Trophoblast cell (in vitro differentiated cells and primary cell): ENCODE data around the gene SIPA1L3.

Source experiments
- DNase-seq, 2 donors: peaks; one replicate each; pipeline ENCODE4 v3.0.0-alpha.2; 2016
- H2AFZ ChIP-seq: 2 replicates; pipeline ENCODE4 v1.6.1; 2013; ENCODE audit warnings: low read length, moderate library complexity, mild to moderate bottlenecking; ENCODE audit not compliant: insufficient read depth, poor library complexity
- H2AK5ac ChIP-seq: 2 replicates; pipeline ENCODE4 v1.6.1; 2013; ENCODE audit warnings: mild to moderate bottlenecking, low read length
- H2BK120ac ChIP-seq: 2 replicates; pipeline ENCODE4 v1.6.1; 2013; ENCODE audit warnings: low read length, mild to moderate bottlenecking, moderate library complexity; ENCODE audit not compliant: insufficient read depth, poor library complexity
- H2BK12ac ChIP-seq: 2 replicates; pipeline ENCODE4 v1.6.1; 2013; ENCODE audit warnings: mild to moderate bottlenecking, low read length, moderate library complexity
- H2BK5ac ChIP-seq: 2 replicates; pipeline ENCODE4 v1.6.1; 2013; ENCODE audit warnings: low read length, low read depth, moderate library complexity, mild to moderate bottlenecking; ENCODE audit not compliant: poor library complexity
- H3K14ac ChIP-seq: 2 replicates; pipeline ENCODE4 v1.6.1; 2013; ENCODE audit warnings: mild to moderate bottlenecking, low read length
- H3K18ac ChIP-seq: 2 replicates; pipeline ENCODE4 v1.6.1; 2013; ENCODE audit warnings: mild to moderate bottlenecking, low read length
- H3K23ac ChIP-seq: 2 replicates; pipeline ENCODE4 v1.6.1; 2013; ENCODE audit warnings: low read length
- H3K27ac ChIP-seq: 2 replicates; pipeline ENCODE4 v1.5.1; 2013; ENCODE audit warnings: low read depth, mild to moderate bottlenecking, inconsistent platforms, low read length, moderate library complexity
- H3K27me3 ChIP-seq: 2 replicates; pipeline ENCODE4 v1.6.1; 2013; ENCODE audit warnings: inconsistent platforms, mild to moderate bottlenecking, low read length, moderate library complexity; ENCODE audit not compliant: insufficient read depth
- H3K36me3 ChIP-seq, 2 experiments: 1 replicate in 1 of 2; 2 replicates in 1 of 2; pipeline ENCODE4 v1.6.1; 2013; ENCODE audit warnings: low read length in 2 of 2, mild to moderate bottlenecking in 2 of 2, moderate library complexity in 1 of 2; ENCODE audit not compliant: insufficient read depth in 2 of 2, control insufficient read depth in 1 of 2
- H3K4ac ChIP-seq: 2 replicates; pipeline ENCODE4 v1.6.1; 2013; ENCODE audit warnings: low read depth, mild to moderate bottlenecking, low read length, moderate library complexity
- H3K4me1 ChIP-seq, 2 experiments: 1 replicate in 1 of 2; 2 replicates in 1 of 2; pipeline ENCODE4 v1.6.1; 2013; ENCODE audit warnings: low read length in 2 of 2, mild to moderate bottlenecking in 2 of 2, moderate library complexity in 1 of 2; ENCODE audit not compliant: insufficient read depth in 2 of 2, control insufficient read depth in 1 of 2
- H3K4me2 ChIP-seq: 2 replicates; pipeline ENCODE4 v1.6.1; 2013; ENCODE audit warnings: inconsistent platforms, mild to moderate bottlenecking, low read length, moderate library complexity
- H3K4me3 ChIP-seq: 2 replicates; pipeline ENCODE4 v1.5.1; 2013; ENCODE audit warnings: mild to moderate bottlenecking, low read depth, low read length, inconsistent platforms
- H3K79me1 ChIP-seq: one replicate; pipeline ENCODE4 v1.6.1; 2013; ENCODE audit warnings: low read length
- H3K79me2 ChIP-seq: 2 replicates; pipeline ENCODE4 v1.6.1; 2013; ENCODE audit warnings: low read length, mild to moderate bottlenecking; ENCODE audit not compliant: control insufficient read depth, insufficient read depth, poor library complexity
- H3K9ac ChIP-seq: 2 replicates; pipeline ENCODE4 v1.6.1; 2013; ENCODE audit warnings: mild to moderate bottlenecking, low read length
- H3K9me3 ChIP-seq: 2 replicates; pipeline ENCODE4 v1.6.1; 2013; ENCODE audit warnings: low read depth, mild to moderate bottlenecking, control low read depth, inconsistent platforms, low read length; ENCODE audit not compliant: insufficient read depth
- H4K12ac ChIP-seq: 2 replicates; pipeline ENCODE4 v1.6.1; 2013; ENCODE audit warnings: low read depth, mild to moderate bottlenecking, low read length, moderate library complexity
- H4K8ac ChIP-seq: 2 replicates; pipeline ENCODE4 v1.6.1; 2013; ENCODE audit warnings: low read depth, mild to moderate bottlenecking, low read length, moderate library complexity
- H4K91ac ChIP-seq: one replicate; pipeline ENCODE4 v1.6.1; 2013; ENCODE audit warnings: low read depth, mild to moderate bottlenecking, low read length, moderate library complexity
- WGBS: extraction: QIAGEN DNeasy Blood & Tissue Kit; methylation state at CpG from one replicate; pipeline ENCODE4 v1.1.7; 2013; ENCODE audit warnings: missing lambda C conversion rate; ENCODE audit not compliant: insufficient read length, insufficient coverage; ENCODE audit errors: extremely low coverage; 5-methylcytosine and 5-hydroxymethylcytosine counted together

Gene SIPA1L3

DNA sequence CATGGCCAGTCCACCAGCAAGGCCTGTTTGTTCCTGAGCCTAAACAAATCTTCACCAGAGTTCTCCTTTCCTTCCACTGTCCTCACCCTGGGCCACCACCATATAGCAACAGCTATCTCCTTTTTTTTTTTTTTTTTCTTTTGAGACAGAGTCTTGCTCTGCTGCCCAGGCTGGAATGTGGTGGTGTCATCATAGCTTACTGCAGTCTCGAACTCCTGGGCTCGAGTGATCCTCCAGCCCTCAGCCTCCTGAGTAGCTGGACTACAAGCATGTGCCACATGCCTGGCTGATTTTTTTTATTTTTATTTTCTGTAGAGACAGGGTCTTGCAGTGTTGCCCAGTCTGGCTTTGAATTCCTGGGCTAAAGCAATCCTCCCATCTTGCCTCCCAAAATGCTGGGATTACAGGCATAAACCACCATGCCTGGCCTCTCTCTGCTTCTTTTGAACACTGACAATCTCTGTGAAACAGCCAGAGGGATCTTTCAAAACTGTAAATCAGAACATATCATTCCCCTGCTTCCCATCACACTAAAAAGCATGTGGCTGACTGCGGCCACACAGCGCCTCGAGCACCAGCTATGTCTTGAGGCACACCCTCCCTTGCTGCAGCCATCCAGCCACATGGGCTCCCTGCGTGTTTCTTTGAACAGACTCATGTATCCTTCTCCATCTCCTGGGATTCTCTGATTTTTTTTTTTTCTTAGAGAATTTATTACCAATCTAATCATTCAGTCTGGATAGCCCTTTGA lies 110.6 kb downstream of the SIPA1L3 start:
- no peak overlapping the region for H2BK120ac ChIP-seq
- WGBS: no CpG with 5 or more reads among the region's 6 CpGs

DNA sequence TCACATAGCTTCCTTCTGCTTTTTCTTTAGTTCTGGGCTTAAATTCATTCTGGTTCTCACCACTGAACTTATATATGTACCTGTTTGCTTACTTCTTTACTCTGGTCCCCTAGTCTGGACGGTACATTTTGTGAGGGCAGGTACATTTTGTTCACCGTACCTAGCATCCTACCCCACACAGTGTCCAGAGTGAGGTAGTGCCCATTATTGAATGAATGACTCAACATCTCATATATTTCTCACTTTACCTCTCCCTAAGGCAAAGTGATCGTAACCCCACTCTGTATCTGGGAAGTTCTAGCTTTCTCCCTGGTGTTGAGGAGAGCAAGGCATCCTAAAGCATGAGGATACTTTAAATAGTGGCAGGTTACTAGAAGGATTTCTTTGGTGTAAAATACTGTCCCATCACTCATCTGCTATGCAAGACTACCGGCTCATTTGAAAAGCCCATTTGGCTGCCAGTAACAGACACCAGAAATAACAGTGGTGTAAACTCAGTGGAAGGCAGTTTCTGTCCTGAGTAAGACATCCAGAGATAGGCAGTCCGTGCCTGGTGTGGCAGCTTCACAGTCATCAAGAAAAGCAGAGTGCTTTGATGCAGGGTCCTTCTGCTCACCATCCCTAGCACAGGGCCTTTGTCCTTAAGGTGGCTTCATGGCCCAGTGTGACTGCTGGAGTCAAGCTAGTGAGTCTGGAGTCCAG lies 111.8 kb downstream of the SIPA1L3 start:
- no peak for DNase-seq
- no peaks in the 10 kb centered on the region for H3K27me3 ChIP-seq
- H3K9me3 ChIP-seq: peaks cover 2% of the 10 kb centered on the region
- no peak overlapping the region for H2BK120ac ChIP-seq
- H2BK5ac ChIP-seq: no peak overlapping the region
- H3K9ac ChIP-seq: no peak overlapping the region
- no peak overlapping the region for H3K4me2 ChIP-seq
- no peak overlapping the region for H4K12ac ChIP-seq
- H3K4me3 ChIP-seq: no peak overlapping the region
- H3K4me1 ChIP-seq: peaks cover 9 to 19% of the 10 kb centered on the region in 2 experiments
- no peak overlapping the region for H3K4ac ChIP-seq
- H3K36me3 ChIP-seq: no peaks in the 10 kb centered on the region
- H4K91ac ChIP-seq: no peak overlapping the region
- H3K14ac ChIP-seq: no peak overlapping the region
- no CpG with 5 or more reads among the region's 5 CpGs for WGBS
- no peak overlapping the region for H3K18ac ChIP-seq
- H2AFZ ChIP-seq: no peak overlapping the region
- no peaks in the 10 kb centered on the region for H3K79me2 ChIP-seq
- H3K79me1 ChIP-seq: peaks cover 7% of the 10 kb centered on the region
- no peak overlapping the region for H2AK5ac ChIP-seq
- no peak overlapping the region for H4K8ac ChIP-seq
- no peak overlapping the region for H2BK12ac ChIP-seq
- H3K27ac ChIP-seq: no peak overlapping the region
- no peak overlapping the region for H3K23ac ChIP-seq

More for the DNA sequence above, 110.6 kb downstream of the SIPA1L3 start:
- Histone ChIP-seq H3K79me2 (no peaks in the 10 kb centered on the region), H3K4me2 (no peak overlapping the region), H2AFZ (no peak overlapping the region), H3K18ac (no peak overlapping the region), H2BK5ac (no peak overlapping the region), H2AK5ac (no peak overlapping the region), H3K4ac (no peak overlapping the region), H4K91ac (no peak overlapping the region), H3K23ac (no peak overlapping the region), H3K9ac (no peak overlapping the region), H3K36me3 (no peaks in the 10 kb centered on the region), H3K4me1 (peaks cover 5 to 16% of the 10 kb centered on the region in 2 experiments), H3K4me3 (no peak overlapping the region), H3K27me3 (no peaks in the 10 kb centered on the region), H3K79me1 (peaks cover 7% of the 10 kb centered on the region), H3K14ac (no peak overlapping the region), H3K9me3 (no peaks in the 10 kb centered on the region), H2BK12ac (no peak overlapping the region), H4K8ac (no peak overlapping the region), H4K12ac (no peak overlapping the region), H3K27ac (no peak overlapping the region)
- DNase-seq: peak in 1 of 2 donors; percentile 25

DNA sequence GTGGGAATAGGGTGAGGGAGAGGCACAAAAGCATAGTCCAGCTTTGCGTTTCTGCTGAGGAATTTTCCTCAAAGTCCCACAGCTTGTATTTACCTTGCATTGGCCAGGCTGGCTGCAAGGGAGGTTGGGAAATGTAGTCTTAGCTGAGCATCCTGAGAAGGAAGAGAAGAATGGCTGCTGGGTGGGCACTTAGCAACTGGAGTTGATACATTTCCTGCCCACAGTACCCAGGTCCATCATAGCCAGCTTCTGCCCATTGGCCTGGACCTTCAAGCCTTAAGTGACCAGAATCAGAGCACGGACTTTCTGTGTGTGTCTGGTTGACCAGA lies 112.4 kb downstream of the SIPA1L3 start:
- Histone ChIP-seq H3K27me3 (no peaks in the 10 kb centered on the region), H4K8ac (no peak overlapping the region), H2BK120ac (no peak overlapping the region), H3K9ac (no peak overlapping the region), H3K23ac (no peak overlapping the region), H4K12ac (no peak overlapping the region), H3K4me2 (no peak overlapping the region), H3K18ac (no peak overlapping the region), H3K27ac (no peak overlapping the region), H2AK5ac (no peak overlapping the region), H2BK5ac (no peak overlapping the region), H3K4me1 (peaks cover 11 to 19% of the 10 kb centered on the region in 2 experiments), H4K91ac (no peak overlapping the region), H3K9me3 (peaks cover 2% of the 10 kb centered on the region), H2BK12ac (no peak overlapping the region), H2AFZ (no peak overlapping the region), H3K36me3 (no peaks in the 10 kb centered on the region), H3K14ac (no peak overlapping the region), H3K79me2 (no peaks in the 10 kb centered on the region), H3K79me1 (peaks cover 5% of the 10 kb centered on the region), H3K4ac (no peak overlapping the region), H3K4me3 (no peak overlapping the region)
- no peak for DNase-seq
- no CpG with 5 or more reads among the region's 2 CpGs for WGBS

DNA sequence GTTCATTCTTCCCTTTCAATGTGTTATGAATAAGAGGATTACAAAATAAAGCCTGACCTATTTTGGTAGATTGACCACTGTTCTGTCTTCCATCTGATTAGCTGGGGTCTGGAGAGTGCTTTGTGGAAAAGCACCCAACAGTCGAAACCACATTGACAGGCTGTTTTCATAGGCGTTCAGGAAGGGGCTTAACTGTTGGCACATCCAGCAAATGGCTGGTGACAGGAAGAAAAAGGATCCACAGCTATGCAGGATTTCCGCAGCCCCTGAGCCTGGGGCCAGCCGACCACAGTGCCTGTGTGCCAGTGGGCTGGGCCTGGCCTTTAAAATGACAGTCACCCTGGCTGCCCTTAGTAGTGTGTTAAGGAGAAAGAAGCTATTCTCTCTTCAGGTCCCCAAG lies 113.3 kb downstream of the SIPA1L3 start:
- H3K4me2 ChIP-seq: no peak overlapping the region
- H3K79me2 ChIP-seq: peaks cover under 1% of the 10 kb centered on the region
- no peak overlapping the region for H2BK5ac ChIP-seq
- H3K18ac ChIP-seq: no peak overlapping the region
- no peak overlapping the region for H3K4ac ChIP-seq
- DNase-seq: no peak
- H3K14ac ChIP-seq: no peak overlapping the region
- no peak overlapping the region for H4K8ac ChIP-seq
- no peak overlapping the region for H4K91ac ChIP-seq
- no peak overlapping the region for H2AK5ac ChIP-seq
- H3K27ac ChIP-seq: no peak overlapping the region
- no peak overlapping the region for H2AFZ ChIP-seq
- H3K9me3 ChIP-seq: peaks cover 2% of the 10 kb centered on the region
- H3K27me3 ChIP-seq: no peaks in the 10 kb centered on the region
- H2BK12ac ChIP-seq: no peak overlapping the region
- no peak overlapping the region for H3K9ac ChIP-seq
- peaks cover 7% of the 10 kb centered on the region for H3K79me1 ChIP-seq
- no peak overlapping the region for H2BK120ac ChIP-seq
- no peak overlapping the region for H3K23ac ChIP-seq
- no peak overlapping the region for H3K4me3 ChIP-seq
- H3K36me3 ChIP-seq: no peaks in the 10 kb centered on the region
- no CpG with 5 or more reads among the region's 4 CpGs for WGBS
- peaks cover 15 to 23% of the 10 kb centered on the region in 2 experiments for H3K4me1 ChIP-seq
- H4K12ac ChIP-seq: no peak overlapping the region
